ENCODE results near the gene KPNA6. TPM values are rescaled to one million over a fixed set of nuclear protein-coding genes. Genes with fewer than 3 reads are reported as not detected.
"Not testable (repeated sequence)": the region's sequence is repeated elsewhere in the genome, so short reads cannot be mapped to it uniquely, and the experiment has no call there.

Gene KPNA6
- total RNA-seq, 1 donor from 2014 or later: 59.3 TPM

DNA sequence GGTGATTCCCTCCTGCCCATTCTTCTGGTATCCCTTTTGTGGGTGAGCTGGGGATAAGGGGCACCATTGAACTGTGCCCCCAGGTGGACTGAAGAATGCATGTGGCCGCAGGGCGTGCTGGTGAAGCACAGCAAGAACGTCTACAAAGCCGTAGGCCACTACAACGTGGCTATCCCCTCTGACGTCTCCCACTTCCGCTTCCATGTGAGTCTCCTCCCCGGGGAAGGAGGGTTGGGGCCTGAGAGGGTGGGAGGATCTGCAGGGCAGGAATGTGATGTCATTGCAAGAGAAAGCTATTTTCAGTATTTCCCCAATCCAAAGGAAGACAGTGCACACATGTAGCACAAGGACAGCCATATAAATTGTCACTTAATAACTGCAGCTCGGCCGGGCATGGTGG lies 7.5 kb upstream of the KPNA6 start:
- no peak for DNase-seq (ENCODE audit: low read depth)

DNA sequence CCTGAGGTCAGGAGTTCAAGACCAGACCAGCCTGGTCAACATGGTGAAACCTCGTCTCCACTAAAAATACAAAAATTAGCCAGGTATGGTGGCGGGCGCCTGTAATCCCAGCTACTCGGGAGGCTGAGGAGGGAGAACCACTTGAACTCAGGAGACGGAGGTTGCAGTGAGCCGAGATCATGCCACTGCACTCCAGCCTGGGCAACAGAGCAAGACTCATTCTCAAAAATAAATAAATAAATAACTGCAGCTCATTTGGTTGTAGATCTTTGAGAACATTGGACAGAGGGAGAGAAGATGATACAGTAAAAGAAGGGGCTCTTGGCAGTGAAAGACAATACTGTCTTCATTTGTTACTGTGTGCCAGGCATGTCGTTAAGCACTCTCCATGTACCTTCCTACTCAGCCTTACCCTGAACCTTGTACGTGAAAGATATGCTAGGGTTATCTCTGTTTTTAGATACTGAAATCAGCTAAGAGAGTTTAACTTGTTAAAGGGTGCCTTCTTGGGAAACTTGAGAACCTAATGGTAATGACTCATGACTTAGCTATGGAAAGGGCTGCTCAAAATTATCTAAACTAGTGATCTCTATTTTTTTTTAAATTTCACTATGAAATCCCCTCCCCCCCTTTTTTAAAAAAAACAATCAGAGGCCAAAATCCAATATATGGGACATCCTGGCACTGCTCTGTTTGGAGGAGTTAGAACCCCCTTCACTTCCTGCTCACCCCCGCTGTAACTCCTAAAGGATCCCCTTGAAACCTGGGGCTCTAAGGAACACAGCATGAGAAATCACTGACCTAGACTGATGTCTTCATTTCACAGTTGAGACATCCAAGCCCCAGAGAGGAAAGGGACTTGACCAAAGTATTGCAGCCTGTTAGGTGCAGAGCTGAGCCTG lies 6.8 kb upstream of the KPNA6 start:
- DNase-seq (ENCODE audit: low read depth): peak; percentile 46

GRCh38 chr1:32104127-32104526 lies 3.7 kb upstream of the KPNA6 start:
- no peak for DNase-seq (ENCODE audit: low read depth)

GRCh38 chr1:32105338-32105737 lies 2.5 kb upstream of the KPNA6 start:
- DNase-seq (ENCODE audit: low read depth): no peak

GRCh38 chr1:32106663-32107275 lies 1.1 kb upstream of the KPNA6 start:
- no peak for DNase-seq (ENCODE audit: low read depth)

GRCh38 chr1:32111040-32111623 lies 3.3 kb downstream of the KPNA6 start:
- no peak for DNase-seq (ENCODE audit: low read depth)

- DNase-seq (ENCODE audit: low read depth): no peak
These were observed 3.9 kb downstream of the KPNA6 start for GRCh38 chr1:32111789-32112188.

GRCh38 chr1:32112806-32113375 lies 5.0 kb downstream of the KPNA6 start:
- DNase-seq (ENCODE audit: low read depth): no peak

DNA sequence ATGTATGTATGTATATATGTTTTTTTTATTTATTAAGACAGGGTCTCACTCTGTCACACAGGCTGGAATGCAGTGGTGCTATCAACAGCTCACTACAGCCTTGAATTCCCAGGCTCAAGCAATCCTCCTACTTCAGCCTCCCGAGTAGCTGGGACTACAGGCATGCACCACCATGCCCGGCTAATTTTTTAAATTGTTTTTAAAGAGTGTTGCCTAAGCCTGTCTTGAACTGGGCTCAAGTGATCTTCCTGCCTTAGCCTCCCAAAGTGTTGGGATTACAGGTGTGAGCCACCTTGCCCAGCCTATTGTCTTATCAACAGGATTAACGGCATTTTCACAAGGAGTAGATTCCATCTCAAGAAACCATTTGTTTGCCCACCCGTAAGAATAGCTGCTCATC lies 5.6 kb downstream of the KPNA6 start:
- DNase-seq (ENCODE audit: low read depth): not testable (repeated sequence)

GRCh38 chr1:32114420-32114819 lies 6.6 kb downstream of the KPNA6 start:
- DNase-seq (ENCODE audit: low read depth): no peak

DNA sequence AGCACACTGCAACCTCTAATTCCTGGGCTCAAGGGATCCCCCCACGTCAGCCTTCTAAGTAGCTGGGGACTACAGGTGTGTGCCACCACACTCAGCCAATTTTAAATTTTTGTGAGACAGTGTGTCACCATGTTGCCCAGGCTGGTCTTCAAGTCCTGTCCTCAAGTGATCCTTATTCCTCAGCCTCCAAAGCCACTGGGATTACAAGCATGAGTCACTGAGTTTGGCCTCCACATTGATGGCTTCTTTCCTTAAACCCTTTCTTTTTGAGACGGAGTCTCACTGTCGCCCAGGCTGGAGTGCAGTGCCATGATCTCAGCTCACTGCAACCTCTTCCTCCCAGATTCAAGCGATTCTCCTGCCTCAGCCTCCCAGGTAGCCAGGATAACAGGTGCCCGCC lies 7.6 kb downstream of the KPNA6 start:
- no peak for DNase-seq (ENCODE audit: low read depth)

GRCh38 chr1:32116531-32116930 lies 8.7 kb downstream of the KPNA6 start:
- no peak for DNase-seq (ENCODE audit: low read depth)

GRCh38 chr1:32122151-32122550 lies 14.3 kb downstream of the KPNA6 start:
- no peak for DNase-seq (ENCODE audit: low read depth)

DNA sequence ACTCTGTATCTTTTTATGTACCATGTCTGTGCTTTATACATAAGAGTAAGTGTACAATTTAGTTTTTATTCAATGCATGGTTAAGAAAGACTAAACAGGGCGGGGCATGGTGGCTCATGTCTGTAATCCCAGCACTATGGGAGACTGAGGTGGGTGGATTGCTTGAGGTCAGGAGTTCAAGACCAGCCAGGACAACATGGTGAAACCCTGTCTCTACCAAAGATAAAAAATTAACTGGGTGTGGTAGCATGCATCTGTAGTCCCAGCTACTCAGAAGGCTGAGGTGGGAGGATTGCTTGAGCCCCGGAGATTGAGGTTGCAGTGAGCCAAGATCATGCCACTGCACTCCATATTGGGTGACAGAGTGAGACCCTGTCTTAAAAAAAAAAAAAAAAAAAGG lies 15.5 kb downstream of the KPNA6 start:
- not testable (repeated sequence) for DNase-seq (ENCODE audit: low read depth)

DNA sequence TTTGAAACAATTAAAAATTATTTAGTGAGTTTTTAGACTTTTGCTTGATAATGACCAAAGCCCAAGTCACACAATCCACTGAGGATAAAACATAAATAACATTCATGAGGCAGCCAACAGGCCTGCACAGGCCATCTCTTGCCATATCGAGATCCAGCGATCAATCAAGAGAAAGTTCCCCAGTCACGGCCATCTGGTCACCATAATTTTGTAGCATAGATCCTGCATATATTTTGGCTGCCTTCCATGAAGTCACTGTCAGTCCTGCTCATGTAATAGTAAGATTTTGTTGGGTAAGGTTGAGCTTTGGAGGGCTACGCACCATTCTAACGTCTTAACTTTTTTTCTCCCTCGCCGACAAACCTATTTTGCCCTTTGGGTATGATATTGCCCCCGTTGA lies 17.5 kb downstream of the KPNA6 start:
- DNase-seq (ENCODE audit: low read depth): no peak

GRCh38 chr1:32126770-32127169 lies 18.9 kb downstream of the KPNA6 start:
- DNase-seq (ENCODE audit: low read depth): no peak

DNA sequence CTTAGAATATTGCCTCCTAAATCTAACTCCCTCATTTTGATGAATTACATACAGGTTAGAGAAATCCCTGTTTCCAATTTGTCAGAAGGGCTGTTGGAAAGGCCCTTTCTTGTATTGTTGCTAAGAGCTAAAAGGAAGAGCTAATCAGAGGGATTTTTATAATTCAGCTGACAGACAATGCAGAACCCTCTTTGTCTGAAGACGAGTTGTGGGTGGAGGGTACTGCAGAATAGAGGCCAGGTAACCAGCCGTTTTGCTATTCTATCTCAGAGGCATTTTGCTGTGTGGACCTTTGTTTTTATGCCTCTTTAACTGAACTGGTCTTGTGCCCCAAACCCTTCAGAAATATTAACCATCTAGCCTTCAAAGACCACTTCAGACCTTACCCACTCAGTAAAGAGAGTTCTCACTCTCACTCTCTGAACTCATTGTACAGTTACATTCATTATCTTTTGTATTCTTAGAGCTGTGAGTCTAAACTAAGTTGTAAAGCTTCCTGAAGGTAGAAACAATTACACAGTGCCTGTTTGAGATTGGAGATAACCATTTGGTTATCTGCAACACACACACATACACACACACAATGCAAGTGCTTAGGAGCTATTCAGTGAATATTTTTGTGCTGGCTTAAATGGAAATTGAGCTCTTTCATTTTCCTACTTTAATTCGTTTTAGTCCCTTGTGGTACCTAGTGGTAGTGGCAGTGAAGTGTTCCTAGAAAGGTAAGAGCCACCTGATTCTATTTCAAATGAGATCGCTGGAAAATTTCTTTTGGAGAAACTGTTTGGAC lies 19.7 kb downstream of the KPNA6 start:
- DNase-seq (ENCODE audit: low read depth): no peak

- DNase-seq (ENCODE audit: low read depth): no peak
These were observed 20.6 kb downstream of the KPNA6 start for GRCh38 chr1:32128479-32128878.

- DNase-seq (ENCODE audit: low read depth): no peak
These were observed 21.1 kb downstream of the KPNA6 start for GRCh38 chr1:32128964-32129363.

GRCh38 chr1:32133950-32134280 lies 26.1 kb downstream of the KPNA6 start:
- DNase-seq (ENCODE audit: low read depth): not testable (repeated sequence)

DNA sequence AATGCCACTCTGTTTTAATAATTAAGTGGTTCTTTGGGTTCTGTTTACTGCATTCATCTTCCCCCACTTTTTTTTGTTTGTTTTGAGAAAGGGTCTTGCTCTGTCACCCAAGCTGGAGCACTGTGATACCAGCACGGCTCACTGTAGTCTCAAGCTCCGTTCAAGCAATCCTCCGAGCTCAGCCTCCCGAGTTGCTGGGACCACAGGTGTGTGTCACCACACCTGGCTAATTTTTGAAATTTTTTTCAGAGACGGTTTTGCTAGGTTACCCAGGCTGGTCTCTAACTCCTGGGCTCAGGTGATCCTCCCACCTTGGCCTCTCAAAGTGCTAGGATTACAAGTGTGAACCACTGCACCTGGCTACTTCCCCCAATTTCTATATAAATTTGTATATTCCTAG lies 29.3 kb downstream of the KPNA6 start:
- DNase-seq (ENCODE audit: low read depth): no peak

Data from myocyte (in vitro differentiated cells).